H1 (cell line): ENCODE data around the gene SLC13A3. TPM values are rescaled to one million over a fixed set of nuclear protein-coding genes. Genes with fewer than 3 reads are reported as not detected.

Experiments used
- ATF2 ChIP-seq: IDR thresholded peaks from 2 replicates; pipeline ENCODE4 v1.6.1; 2012; ENCODE audit warnings: low read length, inconsistent platforms
- CHD7 ChIP-seq: fragments of 300-600 bp; sonication (generic); IDR thresholded peaks from 2 replicates; pipeline ENCODE4 v1.7.1; 2012; ENCODE audit warnings: low read length, moderate library complexity, mild to moderate bottlenecking, inconsistent platforms; ENCODE audit not compliant: insufficient replicate concordance
- KDM1A ChIP-seq: fragments of 200-600, 300-600 bp; sonication (generic); IDR thresholded peaks from 2 replicates; pipeline ENCODE4 v1.7.1; 2016; ENCODE audit warnings: mild to moderate bottlenecking, low read length, borderline replicate concordance
- MAFK ChIP-seq: IDR thresholded peaks from 2 replicates; pipeline ENCODE4 v1.6.1; 2012; ENCODE audit warnings: low read depth, mild to moderate bottlenecking, improper control_type of control experiment, low read length
- POU5F1 ChIP-seq: IDR thresholded peaks from 2 replicates; pipeline ENCODE4 v1.6.1; 2011; ENCODE audit warnings: low read depth, mild to moderate bottlenecking, low read length, moderate library complexity
- SP2 ChIP-seq: IDR thresholded peaks from 2 replicates; pipeline ENCODE4 v1.6.1; 2012; ENCODE audit warnings: mild to moderate bottlenecking, low read length, inconsistent platforms
- SP4 ChIP-seq: IDR thresholded peaks from 2 replicates; pipeline ENCODE4 v1.6.1; 2012; ENCODE audit warnings: low read length, inconsistent platforms
- polyA plus RNA-seq, 7 experiments: library from polyadenylated mRNA; depleted of rRNA in 3 of 7; stranded (reverse) in 5 of 7; unstranded in 2 of 7; fragments of >200 nt in 5 of 7; fragments of 200-250 nt in 2 of 7; gene quantifications; 1 replicate in 5 of 7; 2 replicates in 1 of 7; 4 replicates in 1 of 7; pipeline versions ENCODE4 v1.2.1 to v1.2.3, GENCODE V29; 2011 to 2013; ENCODE audit warnings: missing spikeins in 2 of 7, mixed read lengths in 2 of 7
- total RNA-seq: library from RNA; stranded (reverse); fragmentation: NEBNext Ultra II Directional; extraction: Animal tissue kit (Norgen Biotek cat#: 25700); gene quantifications from 2 replicates; pipeline ENCODE4 v1.2.1, GENCODE V29; 2021

SLC13A3 gene
- total and polyA plus RNA-seq, 2 of the 8 experiments (the other 6 are each of a cell fraction or from before 2014, with no cell fraction given) = 9.4 to 12.6 TPM

- no peak for TF ChIP-seq CHD7
- TF ChIP-seq KDM1A = no peak
- no peak for TF ChIP-seq MAFK
- no peak for TF ChIP-seq SP2
- TF ChIP-seq SP4 = no peak
- no peak for TF ChIP-seq ATF2
- TF ChIP-seq POU5F1 = no peak
These were observed 63.3 kb downstream of the SLC13A3 start (continued) for GRCh38 chr20:46587986-46588385.
